Measurements from ENCODE around the gene SCNN1B.

DNA sequence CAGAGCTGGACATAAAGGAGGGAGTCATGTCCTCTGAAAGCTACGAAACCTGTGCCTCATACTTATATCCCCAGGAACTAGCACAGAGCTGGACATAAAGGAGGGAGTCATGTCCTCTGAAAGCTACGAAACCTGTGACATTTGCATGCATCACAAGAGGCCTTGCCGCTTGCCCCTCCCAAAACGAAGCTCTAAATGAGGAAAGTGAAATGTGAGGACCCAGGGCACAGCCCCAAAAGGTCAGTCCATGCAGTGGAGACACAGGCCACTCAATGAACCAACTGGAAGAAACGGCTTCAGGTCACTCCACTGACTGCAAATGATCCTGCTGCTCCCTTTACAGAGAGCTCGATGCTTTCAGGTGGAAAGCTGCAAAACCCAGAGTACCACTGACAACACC is 112.6 kb downstream of the SCNN1B start:
- no peak for TF ChIP-seq TAF1 (IDR thresholded peaks at IDR 0.05; ENCODE audit: borderline replicate concordance, low read depth, low read length)
- no peak for TF ChIP-seq POLR2AphosphoS5 (IDR thresholded peaks at IDR 0.05; ENCODE audit: low read depth, low read length)

Measured in GM12892 (cell line).